KBM-7 (cell line): ENCODE measurements around the gene NOS1.
"Not testable (repeated sequence)": the region's sequence is repeated elsewhere in the genome, so short reads cannot be mapped to it uniquely, and the experiment has no call there.

Experiments used
- DNase-seq: peaks from one replicate; pipeline ENCODE4 v3.0.0-alpha.2; 2015
- in situ Hi-C: fragments of 300-500 bp; cut with MboI; formaldehyde crosslinking; loops from 2 replicates; pipeline ENCODE4 v1.14.3; 2020; ENCODE audit warnings: low sequenced_read_pairs, low pct_unique_long_range_greater_than_20kb, mixed read lengths

The NOS1 gene

GRCh38 chr12:117195027-117195426 lies 166.4 kb downstream of the NOS1 start:
- DNase-seq, in situ Hi-C loops: not testable (repeated sequence)

GRCh38 chr12:117193903-117194302 lies 167.5 kb downstream of the NOS1 start:
- no peak for DNase-seq
- in situ Hi-C loops, result no loop called here

- in situ Hi-C loops, DNase-seq: not testable (repeated sequence)
Observed at GRCh38 chr12:117192581-117192980, 168.8 kb downstream of the NOS1 start.

GRCh38 chr12:117192057-117192456 lies 169.4 kb downstream of the NOS1 start:
- DNase-seq, result peak; percentile 18
- in situ Hi-C loops, result no loop called here

- in situ Hi-C loops, result no loop called here
- peak; percentile 92 for DNase-seq
Observed at GRCh38 chr12:117190210-117190781, 171.1 kb downstream of the NOS1 start, which contains the start of gene FBXO21. Gene FBXO21, minus strand, starts transcription at chr12:117190470. Its CDS starts 14 bp downstream, at chr12:117190456.

- in situ Hi-C loops, result no loop called here
- DNase-seq, result peak; percentile 60
Observed at GRCh38 chr12:117189725-117190209, 171.7 kb downstream of the NOS1 start.

GRCh38 chr12:117188961-117189724 lies 172.3 kb downstream of the NOS1 start:
- DNase-seq, result no peak
- in situ Hi-C loops, result no loop called here

- in situ Hi-C loops, result no loop called here
- DNase-seq, result no peak
Observed at GRCh38 chr12:117188121-117188665, 173.2 kb downstream of the NOS1 start.

GRCh38 chr12:117187421-117187820 lies 174.0 kb downstream of the NOS1 start:
- no peak for DNase-seq
- in situ Hi-C loops, result no loop called here

- no peak for DNase-seq
- in situ Hi-C loops, result no loop called here
Observed at GRCh38 chr12:117182866-117183265, 178.6 kb downstream of the NOS1 start.

GRCh38 chr12:117181468-117181843 lies 180.0 kb downstream of the NOS1 start:
- DNase-seq, in situ Hi-C loops: not testable (repeated sequence)

GRCh38 chr12:117180758-117181467 lies 180.5 kb downstream of the NOS1 start:
- in situ Hi-C loops, result no loop called here
- no peak for DNase-seq

- in situ Hi-C loops, result no loop called here
- no peak for DNase-seq
Observed at GRCh38 chr12:117178745-117179144, 182.7 kb downstream of the NOS1 start.

GRCh38 chr12:117178301-117178700 lies 183.1 kb downstream of the NOS1 start:
- in situ Hi-C loops, result no loop called here
- DNase-seq, result no peak

- in situ Hi-C loops, result no loop called here
- DNase-seq, result no peak
Observed at GRCh38 chr12:117172168-117172567, 189.3 kb downstream of the NOS1 start.

GRCh38 chr12:117171499-117172162 lies 189.8 kb downstream of the NOS1 start:
- in situ Hi-C loops, result no loop called here
- no peak for DNase-seq

GRCh38 chr12:117169548-117169947 lies 191.9 kb downstream of the NOS1 start:
- in situ Hi-C loops, result no loop called here
- no peak for DNase-seq

GRCh38 chr12:117168976-117169375 lies 192.4 kb downstream of the NOS1 start:
- DNase-seq, result no peak
- in situ Hi-C loops, result no loop called here

GRCh38 chr12:117167769-117168168 lies 193.7 kb downstream of the NOS1 start:
- in situ Hi-C loops, result no loop called here
- no peak for DNase-seq
